Cardiac septum (tissue), 1 donor: ENCODE measurements around the gene CDC42BPA. TPM values are rescaled to one million over a fixed set of nuclear protein-coding genes. Genes with fewer than 3 reads are reported as not detected.
"Not testable (repeated sequence)": the region's sequence is repeated elsewhere in the genome, so short reads cannot be mapped to it uniquely, and the experiment has no call there.

Source experiments
- DNase-seq: peaks from one replicate; pipeline ENCODE4 v3.0.0-alpha.2; 2020; ENCODE audit warnings: low spot score
- intact Hi-C: fragments of 100-400 bp; cut with DNase I; formaldehyde crosslinking; loops from one replicate; pipeline ENCODE4 v1.14.0; 2022
- total RNA-seq: library from RNA; stranded (reverse); fragmentation: NEBNext Ultra II Directional; extraction: Animal tissue kit (Norgen Biotek cat#: 25700); gene quantifications from one replicate; pipeline ENCODE4 v1.2.1, GENCODE V29; 2021
- donor health status: DM: no; HTN: no; CAD: no.

The CDC42BPA gene
- total RNA-seq, 1 donor from 2014 or later: 33.5 TPM

DNA sequence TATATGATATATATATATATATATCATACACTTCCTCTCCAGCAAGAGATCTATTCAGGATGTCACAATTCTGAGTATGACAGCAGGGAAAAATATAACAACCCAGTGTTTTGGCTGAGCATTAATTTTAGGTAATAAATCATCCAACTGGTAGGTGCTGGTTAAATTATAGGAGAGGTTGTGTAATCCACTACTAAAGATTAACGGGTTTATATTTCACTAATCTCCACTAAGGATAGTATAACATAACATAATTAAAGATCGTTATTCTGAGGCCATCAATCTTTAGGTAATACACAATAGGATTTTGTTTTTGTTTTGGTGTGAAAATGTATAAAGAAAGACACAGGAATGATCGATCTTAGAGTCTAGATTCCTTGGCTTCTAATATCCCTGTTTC, 276.0 kb downstream of the CDC42BPA start:
- intact Hi-C loops: no loop called here
- DNase-seq: no peak

- DNase-seq: no peak
- intact Hi-C loops: no loop called here
Observed at GRCh38 chr1:227038401-227038800, 279.9 kb downstream of the CDC42BPA start.

DNA sequence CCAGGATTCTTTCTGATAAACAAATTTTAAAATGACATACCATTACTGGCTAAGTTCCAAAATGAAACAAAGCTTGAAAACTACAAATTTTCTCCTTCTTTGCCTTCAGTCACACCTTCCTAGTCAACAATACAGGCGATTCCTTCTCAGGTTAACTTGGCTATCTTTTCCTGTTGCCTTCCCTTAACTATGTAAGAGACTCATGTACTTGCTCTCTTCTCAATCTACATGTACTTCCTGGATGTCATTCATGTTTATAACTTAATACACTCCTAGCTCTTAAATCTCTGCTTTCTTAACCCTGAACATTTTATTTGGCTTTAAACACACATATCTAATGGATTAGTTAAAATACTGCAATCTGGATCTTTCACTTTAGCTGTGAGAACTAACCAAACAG, 281.2 kb downstream of the CDC42BPA start:
- DNase-seq: no peak
- intact Hi-C loops: no loop called here

DNA sequence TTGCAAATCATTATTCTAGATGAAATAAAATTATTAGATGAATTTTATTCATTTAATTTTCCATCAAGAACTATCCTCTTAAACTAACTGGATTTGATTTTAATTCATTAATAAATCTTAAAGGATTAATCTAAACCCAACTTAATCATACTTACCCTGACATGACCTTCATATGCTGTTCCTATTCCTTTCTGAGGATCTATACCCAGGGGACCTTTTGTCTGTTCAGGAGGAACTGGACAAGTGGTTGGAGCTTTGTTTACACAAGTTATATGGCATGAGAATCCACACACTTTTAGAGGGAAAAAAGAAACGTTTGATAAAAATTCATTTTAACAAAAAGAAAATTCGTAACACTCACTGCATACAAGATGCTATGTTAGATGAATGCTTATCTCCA, 283.0 kb downstream of the CDC42BPA start:
- DNase-seq: no peak
- intact Hi-C loops: no loop called here

- intact Hi-C loops: no loop called here
- no peak for DNase-seq
Observed at GRCh38 chr1:227033880-227034279, 284.4 kb downstream of the CDC42BPA start.

- DNase-seq: no peak
- intact Hi-C loops: no loop called here
Observed at GRCh38 chr1:227032396-227032795, 285.9 kb downstream of the CDC42BPA start.

DNA sequence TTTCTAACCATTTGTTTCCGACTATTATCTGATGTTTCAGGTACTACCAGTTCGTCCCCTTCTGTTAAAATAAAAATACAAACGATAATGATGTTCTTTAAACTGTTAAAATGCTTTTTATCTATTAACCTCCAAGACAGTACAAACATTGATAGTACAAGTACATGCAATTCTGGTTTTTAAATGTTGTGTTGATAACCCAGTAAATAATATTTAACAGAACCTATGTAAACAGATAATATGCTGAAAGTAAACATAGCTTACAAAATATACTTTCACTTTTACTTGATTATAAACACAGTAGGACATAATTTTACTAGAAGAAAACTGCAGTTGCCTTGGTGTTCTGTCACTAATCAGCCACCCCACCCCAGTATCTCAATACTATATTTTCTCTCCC, 301.3 kb downstream of the CDC42BPA start:
- DNase-seq: no peak
- intact Hi-C loops: loop anchor here (1.0 kb wide), 1 partner anchor 12 kb away; no protein-coding TSS in a partner anchor

DNA sequence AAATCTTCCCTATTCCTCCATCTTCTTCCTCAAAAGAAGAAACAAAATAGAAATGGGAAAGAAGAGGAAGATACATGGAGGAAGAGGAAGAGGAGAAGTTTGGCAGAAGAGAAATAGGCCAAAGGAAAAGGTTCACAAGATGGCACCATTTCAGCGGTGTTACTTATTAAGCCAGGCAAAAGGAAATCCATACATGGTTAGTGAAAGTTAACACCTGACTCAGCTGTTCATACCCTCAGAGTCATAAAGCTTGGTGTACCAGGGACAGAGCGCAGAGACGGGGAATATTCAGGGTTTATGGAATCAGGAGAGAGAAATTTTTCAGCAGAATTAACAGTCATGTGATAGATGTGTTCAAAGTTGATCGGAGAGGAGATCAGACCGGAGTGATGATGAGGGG, 307.6 kb downstream of the CDC42BPA start:
- intact Hi-C loops: no loop called here
- DNase-seq: no peak

DNA sequence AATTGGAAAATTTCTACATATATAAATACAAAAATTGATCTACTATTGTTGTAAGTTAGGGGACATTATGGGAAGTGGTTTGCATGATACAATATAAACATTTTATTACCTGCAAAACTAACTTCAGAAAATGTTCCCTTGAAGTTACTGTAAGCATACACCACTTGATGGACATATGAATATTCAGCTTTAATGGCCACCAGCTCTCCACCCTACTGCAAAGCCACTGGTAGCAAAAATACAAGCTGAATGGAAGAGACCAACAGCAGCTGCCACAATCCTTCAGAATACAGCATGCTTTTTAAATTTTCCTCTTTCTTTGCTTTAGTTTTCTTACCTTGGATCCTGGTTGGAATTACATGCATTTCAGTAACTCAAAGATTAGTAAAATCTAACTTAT, 308.4 kb downstream of the CDC42BPA start:
- no peak for DNase-seq
- intact Hi-C loops: no loop called here

DNA sequence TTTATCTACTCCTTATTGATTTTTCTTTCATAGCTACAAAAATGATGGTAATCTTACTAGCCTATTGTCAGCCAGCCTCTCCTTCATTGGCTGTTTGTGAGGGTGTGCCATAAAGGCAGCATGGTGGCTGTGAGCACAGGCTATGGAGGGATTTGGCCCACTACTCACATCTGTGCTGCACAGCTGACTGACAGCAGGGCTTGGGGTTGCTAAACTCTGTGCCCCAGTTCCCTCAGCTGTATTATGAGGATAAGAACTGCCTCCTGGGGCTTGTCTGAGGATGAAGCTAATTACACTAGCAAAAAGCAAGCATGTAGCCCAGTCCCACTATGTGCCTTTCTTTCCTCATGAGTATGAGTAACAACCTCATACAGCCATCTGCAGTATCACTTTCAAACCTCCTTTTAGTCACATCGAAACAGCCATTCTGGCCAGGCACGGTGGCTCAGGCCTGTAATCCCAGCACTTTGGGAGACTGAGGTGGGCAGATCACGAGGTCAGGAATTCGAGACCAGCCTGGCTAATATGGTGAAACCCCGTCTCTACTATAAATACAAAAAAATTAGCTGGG, 312.0 kb downstream of the CDC42BPA start:
- DNase-seq: no peak
- intact Hi-C loops: no loop called here

DNA sequence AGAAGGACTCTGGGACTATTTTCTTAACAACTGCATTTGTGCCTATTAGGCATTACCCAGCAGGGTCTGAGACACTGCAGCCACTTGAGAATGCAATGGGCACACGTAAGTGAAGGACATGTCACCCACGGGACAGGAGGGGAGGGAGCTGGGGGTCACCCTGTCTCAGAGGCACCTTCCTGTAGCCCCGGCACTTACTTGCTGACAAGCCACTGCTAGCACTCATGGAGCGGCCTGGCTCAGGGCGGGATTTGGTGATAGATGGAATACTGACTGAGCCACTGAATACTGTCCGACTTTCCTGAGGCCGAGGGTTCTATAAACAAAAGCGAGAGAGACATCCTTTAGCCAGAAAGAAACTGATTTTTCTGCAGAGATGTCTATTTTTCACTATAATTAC, 313.5 kb downstream of the CDC42BPA start:
- intact Hi-C loops: loop anchor here (1.0 kb wide), 1 partner anchor 12 kb away; no protein-coding TSS in a partner anchor
- no peak for DNase-seq

GRCh38 chr1:227003165-227003564, 315.1 kb downstream of the CDC42BPA start:
- intact Hi-C loops: no loop called here
- DNase-seq: no peak

- intact Hi-C loops: no loop called here
Observed at GRCh38 chr1:227002531-227003049, 315.7 kb downstream of the CDC42BPA start.

DNA sequence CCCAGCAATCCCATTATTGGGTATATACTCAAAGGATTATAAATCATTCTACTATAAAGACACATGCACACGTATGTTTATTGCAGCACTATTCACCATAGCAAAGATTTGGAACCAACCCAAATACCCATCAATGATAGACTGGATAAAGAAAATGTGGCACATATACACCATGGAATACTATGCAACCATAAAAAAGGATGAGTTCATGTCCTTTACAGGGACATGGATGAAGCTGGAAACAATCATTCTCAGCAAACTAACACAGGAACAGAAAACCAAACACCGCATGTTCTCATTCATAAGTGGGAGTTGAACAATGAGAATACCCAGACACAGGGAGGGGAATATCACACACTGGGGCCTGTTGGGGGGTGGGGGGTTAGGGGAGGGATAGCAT, 318.7 kb downstream of the CDC42BPA start:
- DNase-seq, intact Hi-C loops: not testable (repeated sequence)

More at GRCh38 chr1:227002531-227003049, 315.7 kb downstream of the CDC42BPA start:
- no peak for DNase-seq

DNA sequence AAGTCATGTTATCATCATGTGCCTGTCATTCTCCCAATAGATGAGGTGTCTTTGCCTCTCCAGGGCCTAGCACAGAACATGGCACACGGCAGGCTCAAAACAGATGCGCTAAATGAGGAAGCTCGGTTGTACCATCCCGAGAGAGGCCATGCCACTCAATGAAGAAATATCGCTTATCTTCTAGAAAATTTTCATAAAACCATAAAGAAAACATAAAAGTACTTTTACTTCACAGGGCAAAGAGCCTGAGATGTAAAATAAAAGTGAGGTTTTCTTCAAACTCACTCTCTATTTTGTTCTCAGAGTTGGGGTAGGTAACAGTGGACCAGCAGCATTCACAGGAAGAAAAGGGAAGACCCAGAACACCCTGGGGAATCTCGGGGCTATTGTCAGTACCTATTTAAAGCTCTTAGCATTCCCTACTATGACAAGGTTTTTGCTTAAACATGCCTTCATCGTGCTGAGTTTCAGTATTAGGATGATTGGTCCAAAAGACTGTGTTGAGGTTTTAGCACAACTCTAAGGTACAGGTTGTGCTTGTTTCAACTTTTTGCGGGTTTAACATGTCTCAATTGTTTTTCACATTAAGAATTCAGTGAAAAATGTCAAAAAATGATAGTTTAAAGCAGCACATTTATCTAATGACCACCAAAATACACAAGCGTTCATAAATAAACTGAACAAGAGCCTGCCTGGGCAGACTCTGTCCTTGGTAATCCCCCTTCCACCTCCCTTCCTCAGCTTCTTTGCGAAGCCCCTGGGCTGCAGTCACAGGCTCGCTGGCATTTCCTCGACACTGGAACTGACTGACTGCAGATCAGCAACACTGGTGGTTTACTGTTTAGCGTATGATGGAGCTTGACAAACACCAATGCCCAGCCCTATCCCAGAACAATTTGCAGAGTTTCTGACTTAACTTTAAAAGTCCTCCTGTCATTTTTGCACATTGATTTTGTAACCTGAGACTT, 322.6 kb downstream of the CDC42BPA start:
- DNase-seq: no peak

DNA sequence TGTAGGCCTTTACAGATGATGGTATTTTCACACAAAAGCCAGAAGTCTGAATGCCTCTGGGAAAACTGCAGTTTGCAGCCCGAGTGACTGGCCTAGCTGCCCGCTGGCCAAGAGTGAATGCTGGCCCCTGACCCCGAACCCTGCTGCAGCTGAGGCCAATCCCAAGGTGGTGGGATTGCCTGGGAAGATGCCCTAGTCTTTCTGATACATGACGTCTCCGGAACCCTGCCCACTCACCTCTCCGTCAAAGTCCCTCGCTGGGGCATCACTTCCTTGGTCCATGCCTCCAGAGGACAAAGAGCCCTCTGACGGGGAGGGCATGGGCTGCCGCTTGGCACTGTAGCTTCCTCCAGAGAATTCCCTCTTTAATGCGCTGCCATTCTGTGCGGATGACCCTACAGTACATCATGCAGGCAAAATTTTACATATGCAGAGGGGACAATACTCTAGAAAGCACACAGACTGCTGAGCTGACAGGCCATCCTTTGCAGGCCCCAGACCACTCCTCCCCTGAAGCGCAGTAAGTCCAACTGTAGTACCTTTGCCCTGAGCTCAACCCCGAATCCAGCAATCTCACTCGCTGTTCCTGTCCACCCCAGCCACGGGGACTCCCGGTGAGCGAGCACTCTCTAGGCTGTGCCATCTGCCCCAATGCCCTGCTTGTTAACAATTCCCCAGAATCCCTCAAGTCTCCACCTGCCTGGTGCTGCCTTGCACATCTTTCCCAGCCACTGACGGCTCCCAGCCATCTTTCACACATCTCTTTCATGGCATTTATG, 323.5 kb downstream of the CDC42BPA start:
- intact Hi-C loops: no loop called here
- no peak for DNase-seq

More for the DNA sequence above, 322.6 kb downstream of the CDC42BPA start:
- intact Hi-C loops: no loop called here

GRCh38 chr1:226993814-226994585, 324.3 kb downstream of the CDC42BPA start:
- no peak for DNase-seq
- intact Hi-C loops: no loop called here

DNA sequence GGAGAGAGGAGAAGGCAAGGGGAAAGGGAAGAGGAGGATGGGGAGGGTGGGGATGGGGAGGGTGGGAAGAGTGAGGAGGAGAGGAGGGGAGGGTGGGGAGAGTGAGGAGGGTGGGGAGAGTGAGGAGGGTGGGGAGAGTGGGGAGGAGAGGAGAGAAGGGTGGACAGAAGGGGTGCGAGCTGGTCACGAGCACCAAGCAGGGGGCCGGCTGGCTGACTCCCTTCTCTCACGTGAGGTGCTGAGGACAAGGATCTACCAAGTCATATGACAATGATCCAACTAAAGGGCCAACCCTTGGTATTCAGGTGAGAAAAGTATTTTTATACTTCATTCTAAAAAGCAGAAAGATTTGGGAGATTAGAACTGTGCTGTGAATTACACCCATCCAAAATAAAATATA, 326.4 kb downstream of the CDC42BPA start:
- DNase-seq: no peak
- intact Hi-C loops: no loop called here

DNA sequence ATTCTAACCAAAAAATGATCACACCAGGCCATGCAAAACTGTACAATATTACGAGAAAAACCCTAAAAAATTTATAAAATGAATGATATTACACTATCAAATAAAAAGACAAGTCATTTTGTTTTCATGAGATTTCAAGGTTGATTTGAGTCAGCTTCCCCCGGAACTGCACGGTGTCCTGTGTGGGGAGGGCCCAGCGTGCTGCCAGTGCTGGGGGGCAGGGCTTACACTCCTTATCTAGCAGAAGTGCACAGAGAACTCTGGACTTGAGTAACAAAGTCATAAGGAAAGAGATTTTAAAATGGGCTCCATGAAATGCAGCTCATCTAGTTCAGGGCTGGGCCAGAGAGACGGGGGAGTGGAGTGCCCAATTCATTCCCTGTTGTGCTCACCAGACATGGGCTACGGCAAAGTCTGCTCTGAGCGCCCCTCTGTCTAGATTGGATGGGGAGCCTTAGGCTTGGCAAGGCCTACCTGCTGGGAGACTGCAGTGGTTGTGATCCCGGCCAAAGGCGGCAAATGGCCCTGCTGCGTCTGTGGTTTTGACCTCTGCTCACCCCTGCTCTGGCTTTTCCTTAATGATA, 328.1 kb downstream of the CDC42BPA start:
- intact Hi-C loops: no loop called here
- DNase-seq: no peak
